Parietal lobe (tissue), 1 donor: Measurements from ENCODE around the gene SNX13. TPM values are rescaled to one million over a fixed set of nuclear protein-coding genes. Genes with fewer than 3 reads are reported as not detected.

ENCODE experiments used
- total RNA-seq: library from RNA; depleted of rRNA; stranded (reverse); fragments of >200 nt; gene quantifications from one replicate; pipeline ENCODE4 v1.2.3, GENCODE V29; 2014

Gene SNX13, protein sequence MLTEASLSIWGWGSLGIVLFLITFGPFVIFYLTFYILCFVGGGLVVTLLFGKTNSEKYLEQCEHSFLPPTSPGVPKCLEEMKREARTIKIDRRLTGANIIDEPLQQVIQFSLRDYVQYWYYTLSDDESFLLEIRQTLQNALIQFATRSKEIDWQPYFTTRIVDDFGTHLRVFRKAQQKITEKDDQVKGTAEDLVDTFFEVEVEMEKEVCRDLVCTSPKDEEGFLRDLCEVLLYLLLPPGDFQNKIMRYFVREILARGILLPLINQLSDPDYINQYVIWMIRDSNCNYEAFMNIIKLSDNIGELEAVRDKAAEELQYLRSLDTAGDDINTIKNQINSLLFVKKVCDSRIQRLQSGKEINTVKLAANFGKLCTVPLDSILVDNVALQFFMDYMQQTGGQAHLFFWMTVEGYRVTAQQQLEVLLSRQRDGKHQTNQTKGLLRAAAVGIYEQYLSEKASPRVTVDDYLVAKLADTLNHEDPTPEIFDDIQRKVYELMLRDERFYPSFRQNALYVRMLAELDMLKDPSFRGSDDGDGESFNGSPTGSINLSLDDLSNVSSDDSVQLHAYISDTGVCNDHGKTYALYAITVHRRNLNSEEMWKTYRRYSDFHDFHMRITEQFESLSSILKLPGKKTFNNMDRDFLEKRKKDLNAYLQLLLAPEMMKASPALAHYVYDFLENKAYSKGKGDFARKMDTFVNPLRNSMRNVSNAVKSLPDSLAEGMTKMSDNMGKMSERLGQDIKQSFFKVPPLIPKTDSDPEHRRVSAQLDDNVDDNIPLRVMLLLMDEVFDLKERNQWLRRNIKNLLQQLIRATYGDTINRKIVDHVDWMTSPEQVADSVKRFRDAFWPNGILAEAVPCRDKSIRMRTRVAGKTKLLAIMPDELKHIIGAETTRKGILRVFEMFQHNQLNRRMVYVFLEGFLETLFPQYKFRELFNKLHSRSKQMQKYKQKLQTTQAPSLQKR
- 86.1 TPM for total RNA-seq

DNA sequence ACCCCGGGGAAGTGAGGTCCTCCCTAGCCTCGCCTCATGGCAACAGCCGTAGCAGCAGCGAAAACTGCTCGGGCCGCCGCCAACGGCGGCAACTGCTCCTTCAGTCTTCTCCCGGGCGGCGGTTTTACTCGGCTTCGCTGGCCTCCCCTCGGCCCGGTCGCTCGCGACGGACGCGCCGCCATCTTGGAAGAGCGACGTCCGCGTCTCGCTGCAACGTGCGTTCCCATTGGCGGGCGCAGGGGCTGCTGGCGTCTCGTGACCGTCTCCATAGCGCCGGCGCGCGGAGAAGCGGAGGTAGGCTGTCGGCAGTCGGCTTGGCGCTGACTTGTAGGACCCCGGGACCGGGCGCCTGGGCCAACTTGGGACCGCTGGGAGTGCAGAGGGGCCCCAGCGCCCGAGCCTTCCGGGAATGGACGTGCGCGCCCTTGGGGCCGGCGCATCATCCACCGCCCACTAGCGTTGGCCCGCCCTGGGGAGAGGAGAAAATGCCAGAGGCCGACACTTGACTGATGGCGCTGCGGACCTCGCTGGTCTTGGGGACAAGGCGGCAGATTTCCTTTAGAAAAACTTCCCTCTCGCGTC lies at the start of gene SNX13:
SNX13 (minus strand) TSS at position 193 of the 582 bp plus-strand sequence. CDS start 199 bp downstream, outside the sequence.

Other genes starting within 250 kb of the SNX13 start
- gene PRPS1L1, start 87.4 kb upstream of the SNX13 start, total RNA-seq: not detected